ENCODE measurements around the gene GRK3.
"Not testable (repeated sequence)": the region's sequence is repeated elsewhere in the genome, so short reads cannot be mapped to it uniquely, and the experiment has no call there.

GRK3 gene

DNA sequence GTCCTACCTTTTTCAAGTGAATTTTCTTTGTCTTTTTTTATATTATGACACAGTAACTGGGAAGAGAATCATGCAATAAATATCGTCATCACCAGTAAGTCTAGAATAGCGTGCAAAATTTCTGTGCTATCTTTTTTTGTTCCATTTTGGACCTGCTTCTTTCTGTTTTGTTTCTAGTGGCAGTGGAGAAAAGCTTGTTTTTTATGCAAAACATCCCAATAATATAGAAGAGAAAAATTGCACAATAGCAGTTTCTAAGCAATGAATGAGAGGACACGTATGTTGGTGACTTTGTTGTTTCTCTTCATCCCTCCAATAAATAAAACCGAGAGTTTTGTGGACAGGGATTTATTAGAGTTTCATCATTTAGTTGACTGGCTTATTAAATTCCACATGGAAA is 10.3 kb downstream of the GRK3 start:
- no peak overlapping the region for H3K4me3 Mint-ChIP-seq
- H3K4me1 Mint-ChIP-seq (ENCODE audit: low read depth): peaks cover 13% of the 10 kb centered on the region
- no peaks in the 10 kb centered on the region for H3K27me3 Mint-ChIP-seq
- no peaks in the 10 kb centered on the region for H3K9me3 Mint-ChIP-seq
- no peak overlapping the region for H3K27ac Mint-ChIP-seq
- H3K36me3 Mint-ChIP-seq (ENCODE audit: low read depth): peaks cover 15% of the 10 kb centered on the region

DNA sequence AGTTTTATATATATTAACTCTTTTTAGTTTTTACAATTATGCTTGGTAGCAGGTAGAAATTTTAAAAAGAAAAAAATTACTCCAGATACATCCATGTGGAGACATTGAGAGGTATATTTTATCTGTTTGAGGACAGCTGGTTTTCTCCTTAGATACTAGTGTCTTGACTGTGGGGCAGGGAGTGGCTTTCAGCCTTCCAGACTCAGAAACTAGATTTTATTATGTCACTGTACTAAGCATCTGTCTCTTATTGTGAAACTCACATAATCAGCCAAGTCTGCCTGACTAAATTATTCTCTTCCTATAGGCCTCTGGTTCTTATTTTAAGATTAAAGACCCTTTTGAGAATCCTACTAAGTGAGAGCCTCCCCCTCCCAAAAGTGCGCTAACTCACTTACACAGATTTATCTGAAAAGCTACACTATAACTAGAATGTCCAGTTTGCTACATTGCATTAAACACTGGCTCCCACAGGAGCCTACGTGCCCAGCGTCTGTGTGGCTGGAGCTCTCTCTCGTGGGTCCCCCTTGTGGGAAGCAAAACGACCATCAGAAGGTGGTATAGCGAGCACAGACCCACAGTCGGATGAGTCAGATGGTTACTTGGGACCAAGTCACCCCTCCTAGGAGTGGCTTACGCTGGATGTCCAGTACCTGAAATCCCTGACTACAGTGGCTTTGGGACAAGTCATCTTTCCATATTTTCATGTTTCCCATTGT is 11.4 kb downstream of the GRK3 start:
- H3K4me3 Mint-ChIP-seq, H3K9me3 Mint-ChIP-seq, H3K27me3 Mint-ChIP-seq, H3K27ac Mint-ChIP-seq: not testable (repeated sequence)
- Mint-ChIP-seq H3K4me1 (ENCODE audit: low read depth) (peaks cover 13% of the 10 kb centered on the region), H3K36me3 (ENCODE audit: low read depth) (peaks cover 15% of the 10 kb centered on the region)

DNA sequence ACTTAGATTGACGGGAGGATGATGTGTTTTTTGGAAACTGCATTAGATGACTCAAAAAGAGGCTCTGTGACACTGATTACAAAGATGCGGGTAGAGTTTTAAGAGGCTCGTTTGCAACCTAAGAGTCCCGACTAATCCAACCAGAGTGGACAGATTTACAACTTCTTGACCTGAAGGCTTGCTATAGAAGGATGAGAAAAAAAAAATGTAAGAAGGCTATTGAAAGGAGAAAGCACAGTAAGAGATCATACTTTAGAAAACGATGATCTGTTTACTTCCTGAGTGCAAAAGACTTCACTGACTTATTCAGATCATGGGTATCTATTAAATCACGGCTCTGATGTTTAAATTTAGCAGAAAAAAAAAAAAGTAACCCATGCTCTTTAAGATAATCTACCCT is 17.0 kb downstream of the GRK3 start:
- not testable (repeated sequence) for H3K27me3 Mint-ChIP-seq, H3K27ac Mint-ChIP-seq, H3K4me3 Mint-ChIP-seq, H3K9me3 Mint-ChIP-seq
- Mint-ChIP-seq H3K4me1 (ENCODE audit: low read depth) (peaks cover 24% of the 10 kb centered on the region), H3K36me3 (ENCODE audit: low read depth) (peaks cover 10% of the 10 kb centered on the region)

DNA sequence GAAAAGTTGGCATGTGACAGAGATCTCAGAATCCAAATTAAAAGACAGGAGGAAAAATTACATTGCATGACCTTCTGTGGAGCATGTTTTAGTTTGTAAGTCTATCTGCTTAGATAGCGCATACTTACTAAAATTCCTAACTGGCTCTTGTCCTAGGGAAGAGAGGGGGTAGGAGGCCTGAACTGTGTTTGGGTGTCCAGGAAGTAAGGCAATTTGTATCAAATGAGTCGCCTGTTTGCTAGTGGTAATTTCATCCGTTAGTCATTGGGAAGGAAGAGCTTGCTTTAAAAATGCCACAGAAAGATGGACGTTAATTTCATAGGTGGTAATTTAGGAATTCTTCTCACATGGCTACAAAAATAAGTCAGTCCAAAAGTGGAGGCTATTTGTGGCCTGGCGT is 18.5 kb downstream of the GRK3 start:
- H3K4me1 Mint-ChIP-seq (ENCODE audit: low read depth): peaks cover 31% of the 10 kb centered on the region
- H3K27me3 Mint-ChIP-seq: no peaks in the 10 kb centered on the region
- H3K4me3 Mint-ChIP-seq: no peak overlapping the region
- peaks cover 12% of the 10 kb centered on the region for H3K36me3 Mint-ChIP-seq (ENCODE audit: low read depth)
- no peaks in the 10 kb centered on the region for H3K9me3 Mint-ChIP-seq
- H3K27ac Mint-ChIP-seq: peak overlapping the region; percentile 20

DNA sequence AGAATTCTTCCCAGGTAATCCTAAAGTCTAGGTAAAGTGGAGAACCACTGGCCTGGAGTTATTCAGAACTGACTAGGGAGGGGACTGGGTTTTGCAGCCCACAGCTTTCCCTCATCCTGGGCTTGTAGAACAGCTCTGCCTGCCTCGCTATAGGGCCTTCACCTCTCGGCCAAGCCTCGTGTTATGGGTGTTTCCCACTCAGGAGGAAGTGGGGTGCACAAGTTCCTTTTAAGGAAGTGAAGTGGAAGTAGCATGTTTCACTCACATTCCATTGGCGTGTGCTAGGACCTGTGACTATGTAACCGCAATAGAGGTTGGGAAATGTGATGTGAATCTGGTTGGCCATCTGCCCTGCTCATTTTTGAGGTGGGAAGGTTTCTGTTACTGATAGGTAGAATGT is 20.5 kb downstream of the GRK3 start:
- not testable (repeated sequence) for H3K4me3 Mint-ChIP-seq; H3K27ac Mint-ChIP-seq; H3K9me3 Mint-ChIP-seq; H3K27me3 Mint-ChIP-seq; H3K36me3 Mint-ChIP-seq (ENCODE audit: low read depth)
- peaks cover 39% of the 10 kb centered on the region for H3K4me1 Mint-ChIP-seq (ENCODE audit: low read depth)

DNA sequence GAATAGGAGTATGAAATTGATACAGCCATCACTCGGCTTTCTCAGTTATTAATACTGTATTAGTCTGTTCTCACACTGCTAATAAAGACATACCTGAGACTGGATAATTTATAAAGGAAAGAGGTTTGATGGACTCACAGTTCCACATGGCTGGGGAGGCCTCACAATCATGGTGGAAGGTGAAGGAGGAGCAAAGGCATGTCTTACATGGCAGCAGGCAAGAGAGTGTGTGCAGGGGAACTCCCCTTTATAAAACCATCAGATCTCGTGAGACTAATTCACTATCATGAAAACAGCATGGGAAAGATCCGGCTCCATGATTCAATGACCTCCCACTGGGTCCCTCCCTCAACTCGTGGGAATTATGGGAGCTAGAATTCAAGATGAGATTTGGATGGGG is 25.2 kb downstream of the GRK3 start:
- peaks cover 19% of the 10 kb centered on the region for H3K36me3 Mint-ChIP-seq (ENCODE audit: low read depth)
- not testable (repeated sequence) for H3K27ac Mint-ChIP-seq, H3K27me3 Mint-ChIP-seq, H3K9me3 Mint-ChIP-seq, H3K4me3 Mint-ChIP-seq
- H3K4me1 Mint-ChIP-seq (ENCODE audit: low read depth): peaks cover 20% of the 10 kb centered on the region

DNA sequence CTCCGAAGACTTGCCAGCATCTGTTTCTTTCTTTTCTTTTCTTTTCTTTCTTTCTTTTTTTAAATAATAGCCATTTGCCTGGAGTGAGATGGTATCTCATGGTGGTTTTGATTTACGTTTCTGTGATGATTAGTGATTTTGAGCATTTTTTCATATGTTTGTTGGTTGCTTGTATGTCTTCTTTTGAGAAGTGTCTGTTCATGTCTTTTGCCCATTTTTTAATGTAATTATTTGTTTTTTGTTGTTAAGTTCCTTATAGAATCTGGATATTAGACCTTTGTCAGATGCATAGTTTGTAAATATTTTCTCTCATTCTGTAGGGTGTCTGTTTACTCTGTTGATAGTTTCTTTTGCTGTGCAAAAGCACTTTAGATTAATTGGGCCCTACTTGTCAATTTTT is 28.8 kb downstream of the GRK3 start:
- peaks cover 37% of the 10 kb centered on the region for H3K36me3 Mint-ChIP-seq (ENCODE audit: low read depth)
- H3K27ac Mint-ChIP-seq, H3K27me3 Mint-ChIP-seq, H3K9me3 Mint-ChIP-seq, H3K4me3 Mint-ChIP-seq: not testable (repeated sequence)
- H3K4me1 Mint-ChIP-seq (ENCODE audit: low read depth): peaks cover 18% of the 10 kb centered on the region

DNA sequence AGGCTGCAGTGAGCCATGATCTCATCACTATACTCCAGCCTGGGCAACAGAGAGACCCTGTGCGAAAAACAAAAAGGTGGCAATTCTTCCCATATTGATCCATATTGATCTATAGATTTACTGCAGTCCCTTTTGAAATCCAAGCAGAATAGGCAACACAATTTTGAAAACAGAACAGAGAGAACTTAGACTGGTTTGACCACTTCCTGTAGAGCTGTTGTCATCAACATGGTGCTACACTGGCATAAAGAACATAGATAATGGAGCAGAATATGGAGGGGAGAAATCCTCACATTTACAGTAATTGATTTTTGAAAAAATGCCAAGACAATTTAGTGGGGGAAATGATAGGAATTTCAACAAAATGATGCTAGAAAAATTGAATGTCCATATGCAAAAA is 34.1 kb downstream of the GRK3 start:
- Mint-ChIP-seq H3K4me3 (no peak overlapping the region), H3K9me3 (no peaks in the 10 kb centered on the region), H3K4me1 (ENCODE audit: low read depth) (peaks cover 24% of the 10 kb centered on the region), H3K36me3 (ENCODE audit: low read depth) (peaks cover 26% of the 10 kb centered on the region), H3K27ac (no peak overlapping the region), H3K27me3 (no peaks in the 10 kb centered on the region)

DNA sequence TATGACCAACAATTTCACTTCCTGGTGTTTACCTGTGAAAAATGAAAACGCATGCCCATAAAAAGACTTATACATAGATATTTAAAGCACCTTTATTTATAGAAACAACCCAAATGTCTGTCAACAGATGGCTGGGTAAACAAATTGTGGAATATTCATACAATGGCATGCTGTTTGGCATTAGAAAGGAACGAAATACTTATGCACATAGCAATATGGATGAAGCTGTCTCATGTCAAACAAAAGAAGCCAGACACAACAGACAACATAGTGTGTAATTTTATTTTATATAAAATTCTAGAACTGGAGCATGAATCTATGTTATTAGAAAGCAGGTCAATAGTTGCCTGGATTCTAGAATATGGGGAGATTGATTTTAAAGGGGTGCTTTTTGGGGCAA is 38.0 kb downstream of the GRK3 start:
- Mint-ChIP-seq H3K9me3 (no peaks in the 10 kb centered on the region), H3K27ac (no peak overlapping the region), H3K36me3 (ENCODE audit: low read depth) (peaks cover 3% of the 10 kb centered on the region), H3K27me3 (no peaks in the 10 kb centered on the region), H3K4me3 (no peak overlapping the region), H3K4me1 (ENCODE audit: low read depth) (peaks cover 26% of the 10 kb centered on the region)

DNA sequence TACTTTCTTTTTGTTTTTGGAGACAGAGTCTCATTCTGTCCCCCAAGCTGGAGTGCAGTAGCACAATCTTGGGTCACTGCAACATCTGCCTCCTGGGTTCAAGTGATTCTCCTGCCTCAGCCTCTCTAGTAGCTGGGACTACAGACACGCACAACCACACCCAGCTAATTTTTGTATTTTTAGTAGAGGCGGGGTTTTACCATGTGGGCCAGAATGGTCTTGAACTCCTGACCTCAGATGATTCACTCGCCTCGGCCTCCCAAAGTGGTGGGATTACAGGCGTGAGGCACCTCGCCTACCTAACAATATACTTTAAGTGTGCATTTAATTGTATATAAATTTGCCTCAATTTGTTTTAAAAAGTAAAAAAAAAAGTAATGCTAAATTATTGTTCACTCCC is 38.4 kb downstream of the GRK3 start:
- Mint-ChIP-seq H3K4me3 (no peak overlapping the region), H3K36me3 (ENCODE audit: low read depth) (no peaks in the 10 kb centered on the region), H3K4me1 (ENCODE audit: low read depth) (peaks cover 21% of the 10 kb centered on the region), H3K27me3 (no peaks in the 10 kb centered on the region), H3K9me3 (no peaks in the 10 kb centered on the region), H3K27ac (no peak overlapping the region)

DNA sequence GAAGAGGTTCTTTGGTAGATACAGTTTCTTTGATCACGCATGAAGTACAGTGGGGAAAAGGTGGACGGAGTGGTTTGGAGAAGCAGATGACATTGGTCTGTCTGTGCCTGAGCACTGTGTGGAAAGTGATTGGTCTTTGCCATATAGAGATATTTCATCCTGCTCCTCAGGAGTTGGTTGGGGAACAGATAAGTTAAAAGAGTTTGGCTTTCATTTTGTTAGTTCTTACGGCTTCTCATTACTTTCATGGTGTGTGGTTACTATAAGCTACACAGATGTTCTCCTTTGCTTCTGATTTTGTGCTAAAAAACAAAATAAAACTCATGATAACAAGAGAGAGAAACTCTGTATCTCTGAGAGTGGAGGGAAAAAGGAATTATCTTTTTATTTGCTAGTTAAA is 40.7 kb downstream of the GRK3 start:
- not testable (repeated sequence) for H3K27ac Mint-ChIP-seq; H3K4me3 Mint-ChIP-seq; H3K36me3 Mint-ChIP-seq (ENCODE audit: low read depth); H3K27me3 Mint-ChIP-seq; H3K9me3 Mint-ChIP-seq
- H3K4me1 Mint-ChIP-seq (ENCODE audit: low read depth): peaks cover 11% of the 10 kb centered on the region

DNA sequence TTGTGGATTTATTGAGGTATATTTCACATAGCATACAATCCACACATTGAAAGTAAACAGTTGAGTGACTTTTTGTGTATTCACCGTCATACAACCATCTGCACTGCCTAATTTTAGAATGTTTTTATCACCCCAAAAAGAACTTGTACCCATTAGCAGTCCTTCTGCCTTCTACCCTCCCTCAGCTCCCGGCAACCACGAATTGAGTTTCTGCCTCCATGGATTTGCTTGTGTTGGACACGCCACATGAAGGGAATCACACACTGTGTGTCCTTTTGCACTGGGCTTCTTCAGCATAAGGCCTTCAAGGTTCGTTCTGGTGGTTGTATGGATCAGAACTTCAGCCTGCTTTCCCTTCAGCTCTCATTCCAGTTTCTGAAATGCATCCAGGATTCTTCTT is 41.1 kb downstream of the GRK3 start:
- not testable (repeated sequence) for H3K9me3 Mint-ChIP-seq; H3K36me3 Mint-ChIP-seq (ENCODE audit: low read depth); H3K27me3 Mint-ChIP-seq; H3K4me3 Mint-ChIP-seq; H3K27ac Mint-ChIP-seq
- peaks cover 11% of the 10 kb centered on the region for H3K4me1 Mint-ChIP-seq (ENCODE audit: low read depth)

DNA sequence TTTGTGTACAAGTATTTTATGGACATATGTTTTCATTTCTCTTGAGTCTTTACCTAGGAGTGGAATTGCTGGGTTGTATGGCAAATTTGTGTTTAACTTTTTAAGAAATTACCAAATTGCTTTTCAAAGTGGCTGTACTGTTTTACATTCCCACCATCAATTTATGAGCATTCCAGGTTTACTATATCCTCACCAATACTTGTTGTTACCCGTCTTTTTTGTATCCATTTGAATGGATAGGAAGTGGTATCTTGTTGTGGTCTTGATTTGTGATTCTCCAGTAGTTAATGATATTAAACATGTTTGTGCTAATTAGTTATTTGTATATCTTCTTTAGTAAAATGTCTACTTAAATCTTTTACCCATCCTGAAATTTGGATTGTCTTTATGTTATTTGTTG is 46.8 kb downstream of the GRK3 start:
- not testable (repeated sequence) for H3K27me3 Mint-ChIP-seq; H3K27ac Mint-ChIP-seq; H3K4me3 Mint-ChIP-seq; H3K4me1 Mint-ChIP-seq (ENCODE audit: low read depth); H3K9me3 Mint-ChIP-seq
- H3K36me3 Mint-ChIP-seq (ENCODE audit: low read depth): peaks cover 16% of the 10 kb centered on the region

DNA sequence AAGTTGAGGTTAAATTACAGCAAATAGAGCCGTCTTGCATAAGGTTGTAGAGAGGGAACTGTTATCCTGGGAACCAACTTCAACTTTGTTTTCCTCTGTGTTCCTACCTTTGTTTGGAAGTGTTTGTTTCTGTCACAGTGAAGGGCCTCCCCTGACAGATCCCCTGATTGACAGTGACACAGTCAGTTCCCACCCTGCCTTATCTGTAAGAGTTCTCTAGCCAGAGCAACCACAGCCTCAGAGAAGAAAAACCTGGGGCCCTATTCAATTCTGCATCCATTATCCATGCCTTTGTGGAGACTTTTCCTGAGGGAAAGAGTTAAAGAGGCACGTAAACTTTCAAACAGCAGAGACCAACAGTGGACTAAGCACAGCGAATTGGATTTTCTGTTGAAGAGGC is 48.7 kb downstream of the GRK3 start:
- H3K27me3 Mint-ChIP-seq; H3K4me3 Mint-ChIP-seq; H3K4me1 Mint-ChIP-seq (ENCODE audit: low read depth); H3K9me3 Mint-ChIP-seq; H3K27ac Mint-ChIP-seq: not testable (repeated sequence)
- H3K36me3 Mint-ChIP-seq (ENCODE audit: low read depth): peaks cover 16% of the 10 kb centered on the region

DNA sequence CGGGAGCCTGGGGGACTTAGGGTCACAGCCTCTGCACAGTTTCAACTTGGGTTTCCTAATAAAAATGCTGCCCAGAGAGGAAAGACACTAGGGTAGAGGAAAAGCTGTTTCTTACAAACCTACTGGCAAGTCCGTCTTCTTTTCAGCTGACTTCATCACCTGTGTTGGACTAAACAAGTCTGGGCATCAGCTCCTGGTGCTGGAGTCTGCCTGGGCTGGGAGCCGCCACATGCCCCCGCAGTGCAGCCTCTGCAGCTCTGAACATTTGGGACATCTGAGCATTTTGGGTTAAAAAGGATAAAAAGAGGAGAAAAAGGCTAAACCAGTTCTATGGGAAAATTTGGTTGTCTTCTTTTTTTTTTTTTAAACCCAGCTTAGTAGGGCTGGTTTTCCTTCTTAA is 49.1 kb downstream of the GRK3 start:
- not testable (repeated sequence) for H3K4me3 Mint-ChIP-seq; H3K4me1 Mint-ChIP-seq (ENCODE audit: low read depth); H3K27me3 Mint-ChIP-seq; H3K27ac Mint-ChIP-seq; H3K9me3 Mint-ChIP-seq
- peaks cover 16% of the 10 kb centered on the region for H3K36me3 Mint-ChIP-seq (ENCODE audit: low read depth)

DNA sequence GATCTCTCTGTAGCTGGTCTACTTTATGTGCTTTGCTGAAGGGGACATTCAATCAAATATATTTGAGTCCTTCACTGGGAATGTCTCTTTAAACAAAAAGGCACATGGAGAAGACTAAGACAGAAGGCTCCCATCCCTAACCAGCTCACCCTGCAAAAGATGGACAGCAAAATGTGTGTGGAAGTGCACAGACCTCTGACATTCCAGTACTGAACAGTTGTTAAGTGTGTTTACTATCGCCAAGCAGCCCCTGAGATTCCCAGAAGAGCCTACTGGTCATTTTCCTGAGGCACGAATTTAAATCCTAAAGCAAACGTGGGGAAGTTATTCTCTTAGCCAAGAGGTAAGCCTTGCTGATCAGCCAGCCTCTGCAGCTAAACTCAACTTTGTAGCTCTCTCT is 50.3 kb downstream of the GRK3 start:
- peaks cover 16% of the 10 kb centered on the region for H3K36me3 Mint-ChIP-seq (ENCODE audit: low read depth)
- not testable (repeated sequence) for H3K9me3 Mint-ChIP-seq; H3K27ac Mint-ChIP-seq; H3K4me3 Mint-ChIP-seq; H3K4me1 Mint-ChIP-seq (ENCODE audit: low read depth); H3K27me3 Mint-ChIP-seq
